HL-60 (cell line): Measurements from ENCODE around the gene SLC5A2.

ENCODE experiments used
- DNase-seq, 2 experiments: peaks; one replicate each; pipeline ENCODE4 v3.0.0-alpha.2; 2010 to 2020; ENCODE audit warnings: low read depth in 1 of 2, low spot score in 1 of 2
- H3K27ac ChIP-seq: fragments of 250-450 bp; sonication (Bioruptor Pico); replicated peaks from 2 replicates; pipeline ENCODE4 v1.5.1; 2020; ENCODE audit warnings: mild to moderate bottlenecking, moderate library complexity
- H3K27me3 ChIP-seq: fragments of 250-450 bp; sonication (Bioruptor Pico); 2 replicates; pipeline ENCODE4 v1.5.1; 2021; ENCODE audit warnings: mild to moderate bottlenecking, moderate library complexity; ENCODE audit not compliant: insufficient read depth, poor library complexity, severe bottlenecking
- H3K4me3 ChIP-seq: replicated peaks from 2 replicates; pipeline ENCODE4 v1.5.1; 2011; ENCODE audit warnings: mild to moderate bottlenecking, control low read depth, low read length; ENCODE audit not compliant: insufficient read depth
- CTCF ChIP-seq: IDR thresholded peaks from one replicate; pipeline ENCODE4 v1.5.1; 2011; ENCODE audit warnings: low read length, control low read depth, inconsistent platforms; ENCODE audit not compliant: insufficient read depth
- GABPA ChIP-seq: IDR thresholded peaks from 2 replicates; pipeline ENCODE4 v1.6.1; 2012; ENCODE audit warnings: low read depth
- POLR2AphosphoS5 ChIP-seq: IDR thresholded peaks from 2 replicates; pipeline ENCODE4 v1.6.1; 2012; ENCODE audit warnings: low read depth
- SPI1 ChIP-seq: IDR thresholded peaks from 2 replicates; pipeline ENCODE4 v1.6.1; 2012; ENCODE audit warnings: low read depth, mild to moderate bottlenecking, borderline replicate concordance
- TF ChIP-seq, protein P1 (sequence below): IDR thresholded peaks from 2 replicates; pipeline ENCODE4 v1.6.1; 2012; ENCODE audit warnings: low read depth; ENCODE audit not compliant: insufficient replicate concordance

Gene SLC5A2

GRCh38 chr16:31508706-31509195 lies 25.8 kb downstream of the SLC5A2 start:
- TF ChIP-seq POLR2AphosphoS5 (no peak), CTCF (no peak), SPI1 (no peak), GABPA (no peak)
- TF ChIP-seq, protein P1, sequence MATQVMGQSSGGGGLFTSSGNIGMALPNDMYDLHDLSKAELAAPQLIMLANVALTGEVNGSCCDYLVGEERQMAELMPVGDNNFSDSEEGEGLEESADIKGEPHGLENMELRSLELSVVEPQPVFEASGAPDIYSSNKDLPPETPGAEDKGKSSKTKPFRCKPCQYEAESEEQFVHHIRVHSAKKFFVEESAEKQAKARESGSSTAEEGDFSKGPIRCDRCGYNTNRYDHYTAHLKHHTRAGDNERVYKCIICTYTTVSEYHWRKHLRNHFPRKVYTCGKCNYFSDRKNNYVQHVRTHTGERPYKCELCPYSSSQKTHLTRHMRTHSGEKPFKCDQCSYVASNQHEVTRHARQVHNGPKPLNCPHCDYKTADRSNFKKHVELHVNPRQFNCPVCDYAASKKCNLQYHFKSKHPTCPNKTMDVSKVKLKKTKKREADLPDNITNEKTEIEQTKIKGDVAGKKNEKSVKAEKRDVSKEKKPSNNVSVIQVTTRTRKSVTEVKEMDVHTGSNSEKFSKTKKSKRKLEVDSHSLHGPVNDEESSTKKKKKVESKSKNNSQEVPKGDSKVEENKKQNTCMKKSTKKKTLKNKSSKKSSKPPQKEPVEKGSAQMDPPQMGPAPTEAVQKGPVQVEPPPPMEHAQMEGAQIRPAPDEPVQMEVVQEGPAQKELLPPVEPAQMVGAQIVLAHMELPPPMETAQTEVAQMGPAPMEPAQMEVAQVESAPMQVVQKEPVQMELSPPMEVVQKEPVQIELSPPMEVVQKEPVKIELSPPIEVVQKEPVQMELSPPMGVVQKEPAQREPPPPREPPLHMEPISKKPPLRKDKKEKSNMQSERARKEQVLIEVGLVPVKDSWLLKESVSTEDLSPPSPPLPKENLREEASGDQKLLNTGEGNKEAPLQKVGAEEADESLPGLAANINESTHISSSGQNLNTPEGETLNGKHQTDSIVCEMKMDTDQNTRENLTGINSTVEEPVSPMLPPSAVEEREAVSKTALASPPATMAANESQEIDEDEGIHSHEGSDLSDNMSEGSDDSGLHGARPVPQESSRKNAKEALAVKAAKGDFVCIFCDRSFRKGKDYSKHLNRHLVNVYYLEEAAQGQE: no peak
- Histone ChIP-seq H3K27ac (peak overlapping the region; percentile 92), H3K27me3 (no peaks in the 10 kb centered on the region), H3K4me3 (peak overlapping the region; percentile 98)
- no peak for DNase-seq

DNA sequence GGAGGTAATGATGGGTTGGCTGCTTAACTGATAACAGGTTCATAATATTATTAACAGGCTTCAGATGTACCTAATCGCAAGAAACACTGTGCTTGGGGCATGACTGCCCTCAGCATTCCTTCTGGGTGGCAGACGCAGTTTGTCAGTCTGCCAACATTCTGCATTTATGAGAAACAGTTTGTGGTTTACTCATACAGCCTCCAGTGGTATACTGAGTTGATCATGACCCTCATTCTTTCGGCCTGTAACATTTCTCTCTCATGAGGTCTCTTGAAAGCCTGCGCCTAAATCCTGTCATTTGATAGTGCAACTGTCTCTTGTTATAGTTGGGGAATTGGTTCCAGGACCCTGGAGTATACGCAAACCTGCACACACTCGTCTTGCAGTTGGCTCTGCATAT lies 30.2 kb downstream of the SLC5A2 start:
- Histone ChIP-seq H3K27me3 (no peaks in the 10 kb centered on the region), H3K4me3 (no peak overlapping the region), H3K27ac (no peak overlapping the region)
- DNase-seq: no peak
- TF ChIP-seq SPI1: no peak
- no peak for TF ChIP-seq GABPA
- TF ChIP-seq POLR2AphosphoS5: no peak
- TF ChIP-seq, protein P1: no peak
- no peak for TF ChIP-seq CTCF

GRCh38 chr16:31513884-31514283 lies 31.0 kb downstream of the SLC5A2 start:
- no peak for DNase-seq
- no peak for TF ChIP-seq GABPA
- TF ChIP-seq, protein P1: no peak
- TF ChIP-seq POLR2AphosphoS5: no peak
- no peak for TF ChIP-seq CTCF
- TF ChIP-seq SPI1: no peak
- H3K27ac ChIP-seq: no peak overlapping the region
- H3K4me3 ChIP-seq: no peak overlapping the region
- H3K27me3 ChIP-seq: no peaks in the 10 kb centered on the region
